H1 (cell line): ENCODE results near the gene PPP2R2D. TPM values are rescaled to one million over a fixed set of nuclear protein-coding genes. Genes with fewer than 3 reads are reported as not detected.

Source experiments
- BRCA1 ChIP-seq: IDR thresholded peaks from 2 replicates; pipeline ENCODE4 v1.6.1; 2012; ENCODE audit warnings: low read depth, low read length, improper control_type of control experiment
- CEBPB ChIP-seq: IDR thresholded peaks from 2 replicates; pipeline ENCODE4 v1.6.1; 2012; ENCODE audit warnings: low read depth, low read length
- CHD1 ChIP-seq: IDR thresholded peaks from 2 replicates; pipeline ENCODE4 v1.6.1; 2012; ENCODE audit warnings: low read depth, low read length, improper control_type of control experiment
- EGR1 ChIP-seq: IDR thresholded peaks from 2 replicates; pipeline ENCODE4 v1.6.1; 2011; ENCODE audit warnings: low read depth, low read length, borderline replicate concordance
- POU5F1 ChIP-seq: IDR thresholded peaks from 2 replicates; pipeline ENCODE4 v1.6.1; 2011; ENCODE audit warnings: low read depth, mild to moderate bottlenecking, low read length, moderate library complexity
- SIX5 ChIP-seq: IDR thresholded peaks from 2 replicates; pipeline ENCODE4 v1.6.1; 2011; ENCODE audit warnings: mild to moderate bottlenecking, low read depth, low read length
- polyA plus RNA-seq, 7 experiments: library from polyadenylated mRNA; depleted of rRNA in 3 of 7; stranded (reverse) in 5 of 7; unstranded in 2 of 7; fragments of >200 nt in 5 of 7; fragments of 200-250 nt in 2 of 7; gene quantifications; 1 replicate in 5 of 7; 2 replicates in 1 of 7; 4 replicates in 1 of 7; pipeline versions ENCODE4 v1.2.1 to v1.2.3, GENCODE V29; 2011 to 2013; ENCODE audit warnings: missing spikeins in 2 of 7, mixed read lengths in 2 of 7
- total RNA-seq: library from RNA; stranded (reverse); fragmentation: NEBNext Ultra II Directional; extraction: Animal tissue kit (Norgen Biotek cat#: 25700); gene quantifications from 2 replicates; pipeline ENCODE4 v1.2.1, GENCODE V29; 2021

The PPP2R2D gene
- total and polyA plus RNA-seq, 2 of the 8 experiments (the other 6 are each of a cell fraction or from before 2014, with no cell fraction given): 25.4 to 32.8 TPM

DNA sequence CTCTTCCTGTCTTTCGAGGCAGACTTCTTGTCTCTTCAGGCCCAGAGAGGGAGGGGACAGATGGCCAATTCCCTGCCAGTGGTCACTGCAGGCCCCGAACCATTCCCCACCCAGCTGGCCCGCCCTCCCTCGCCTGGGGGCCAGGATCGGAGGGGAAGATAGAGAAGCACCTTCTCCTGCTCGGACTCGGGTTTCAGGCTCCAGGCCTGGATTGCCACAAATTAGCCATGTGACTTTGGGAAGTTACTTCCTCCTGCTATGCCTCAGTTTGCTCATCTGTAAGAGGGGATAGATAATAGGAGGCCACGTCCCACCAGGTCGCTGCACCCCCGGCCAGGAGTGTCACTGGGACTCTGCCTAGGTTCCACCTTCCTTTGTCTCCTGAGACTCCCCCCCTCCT is 24.8 kb upstream of the PPP2R2D start (continued):
- TF ChIP-seq POU5F1 (no peak), CHD1 (no peak), SIX5 (no peak), BRCA1 (no peak), EGR1 (no peak), CEBPB (no peak)
